GM12872 (cell line): ENCODE results near the gene TIMM21.

Experiments
- TF ChIP-seq, protein P1 (sequence below): IDR thresholded peaks from 3 replicates; pipeline ENCODE4 v1.5.1; 2011; ENCODE audit warnings: low read depth, mild to moderate bottlenecking, low read length, moderate library complexity; ENCODE audit not compliant: insufficient read depth

Gene TIMM21

DNA sequence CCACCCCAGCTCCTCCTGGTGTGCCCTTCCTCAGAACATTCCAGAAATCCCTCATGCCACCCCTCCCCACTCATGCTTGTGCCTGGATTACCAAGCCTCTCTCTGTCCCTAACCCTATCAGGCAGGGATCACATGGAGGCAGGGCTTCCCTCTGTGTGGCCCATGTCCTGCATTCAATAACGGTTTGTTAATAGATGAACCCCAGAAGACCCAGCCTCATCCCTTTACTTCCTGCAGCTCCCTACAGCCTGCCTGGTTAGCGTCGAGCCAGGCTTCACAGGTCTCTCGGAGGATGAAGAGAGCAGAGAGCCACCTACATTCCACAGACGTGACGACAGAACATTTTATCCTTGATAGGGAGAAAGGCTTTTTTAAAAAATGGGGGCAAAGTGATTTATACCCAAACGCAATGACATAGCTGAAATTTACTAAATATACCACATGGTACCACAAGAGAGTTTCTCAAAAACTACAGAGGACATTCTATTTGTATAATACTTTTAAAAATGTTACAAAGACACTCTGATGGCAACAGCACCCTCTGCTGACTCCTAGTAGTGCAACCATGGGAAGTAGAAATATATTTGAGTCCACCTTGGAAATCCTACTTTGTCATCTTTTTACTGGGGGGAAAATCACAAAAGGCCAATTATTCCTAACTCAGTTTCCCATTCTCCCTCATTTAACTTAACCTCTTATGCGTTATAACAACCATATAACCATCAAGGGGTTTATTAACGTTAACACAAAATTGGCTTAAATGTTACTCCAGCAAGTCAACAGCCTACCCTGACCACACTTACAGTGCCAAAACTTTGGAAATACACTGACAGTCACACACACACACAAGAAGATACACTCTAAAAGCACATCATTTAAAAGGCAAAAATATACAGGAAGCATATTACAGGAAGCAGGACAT lies 31.4 kb upstream of the TIMM21 start:
- TF ChIP-seq, protein P1, sequence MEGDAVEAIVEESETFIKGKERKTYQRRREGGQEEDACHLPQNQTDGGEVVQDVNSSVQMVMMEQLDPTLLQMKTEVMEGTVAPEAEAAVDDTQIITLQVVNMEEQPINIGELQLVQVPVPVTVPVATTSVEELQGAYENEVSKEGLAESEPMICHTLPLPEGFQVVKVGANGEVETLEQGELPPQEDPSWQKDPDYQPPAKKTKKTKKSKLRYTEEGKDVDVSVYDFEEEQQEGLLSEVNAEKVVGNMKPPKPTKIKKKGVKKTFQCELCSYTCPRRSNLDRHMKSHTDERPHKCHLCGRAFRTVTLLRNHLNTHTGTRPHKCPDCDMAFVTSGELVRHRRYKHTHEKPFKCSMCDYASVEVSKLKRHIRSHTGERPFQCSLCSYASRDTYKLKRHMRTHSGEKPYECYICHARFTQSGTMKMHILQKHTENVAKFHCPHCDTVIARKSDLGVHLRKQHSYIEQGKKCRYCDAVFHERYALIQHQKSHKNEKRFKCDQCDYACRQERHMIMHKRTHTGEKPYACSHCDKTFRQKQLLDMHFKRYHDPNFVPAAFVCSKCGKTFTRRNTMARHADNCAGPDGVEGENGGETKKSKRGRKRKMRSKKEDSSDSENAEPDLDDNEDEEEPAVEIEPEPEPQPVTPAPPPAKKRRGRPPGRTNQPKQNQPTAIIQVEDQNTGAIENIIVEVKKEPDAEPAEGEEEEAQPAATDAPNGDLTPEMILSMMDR: peak; percentile 46; the same call in 2 of the 3 replicates

DNA sequence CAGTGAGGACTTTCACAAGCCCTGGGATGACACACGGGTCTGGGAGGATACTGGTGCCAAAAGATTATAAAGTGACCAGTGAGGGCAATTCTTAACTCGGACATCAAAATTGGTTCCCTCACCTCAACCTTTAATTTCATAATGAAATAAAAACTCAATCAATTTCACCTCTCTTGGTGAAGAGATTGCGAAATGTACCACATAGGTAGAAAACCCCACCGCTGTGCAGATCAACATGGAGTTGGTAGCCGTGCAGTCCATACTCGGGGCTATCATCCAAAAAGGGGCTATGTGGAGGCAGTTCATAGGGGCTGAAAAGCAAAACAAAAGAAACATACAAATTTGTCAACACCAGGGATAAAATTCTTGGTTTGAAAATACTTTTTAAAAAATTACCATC lies 25.1 kb upstream of the TIMM21 start:
- TF ChIP-seq, protein P1: no peak

DNA sequence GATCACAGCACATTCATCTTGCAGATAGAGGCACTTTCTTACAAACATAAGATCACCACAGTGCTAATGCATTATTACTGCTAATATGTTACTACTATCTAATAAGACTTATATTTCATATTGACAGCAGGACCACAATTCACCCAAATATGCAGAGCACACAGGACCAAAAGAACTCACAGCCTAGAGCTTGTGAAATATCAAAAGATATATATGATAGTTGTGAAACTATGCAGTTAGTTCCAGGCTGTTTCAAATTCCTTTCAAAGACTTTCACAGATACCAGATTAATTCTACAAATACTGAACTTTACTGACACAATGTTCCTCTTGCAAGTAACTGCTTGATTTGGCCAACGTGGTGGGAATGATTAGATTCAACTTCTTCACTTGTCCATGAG lies 23.7 kb upstream of the TIMM21 start:
- TF ChIP-seq, protein P1: no peak

DNA sequence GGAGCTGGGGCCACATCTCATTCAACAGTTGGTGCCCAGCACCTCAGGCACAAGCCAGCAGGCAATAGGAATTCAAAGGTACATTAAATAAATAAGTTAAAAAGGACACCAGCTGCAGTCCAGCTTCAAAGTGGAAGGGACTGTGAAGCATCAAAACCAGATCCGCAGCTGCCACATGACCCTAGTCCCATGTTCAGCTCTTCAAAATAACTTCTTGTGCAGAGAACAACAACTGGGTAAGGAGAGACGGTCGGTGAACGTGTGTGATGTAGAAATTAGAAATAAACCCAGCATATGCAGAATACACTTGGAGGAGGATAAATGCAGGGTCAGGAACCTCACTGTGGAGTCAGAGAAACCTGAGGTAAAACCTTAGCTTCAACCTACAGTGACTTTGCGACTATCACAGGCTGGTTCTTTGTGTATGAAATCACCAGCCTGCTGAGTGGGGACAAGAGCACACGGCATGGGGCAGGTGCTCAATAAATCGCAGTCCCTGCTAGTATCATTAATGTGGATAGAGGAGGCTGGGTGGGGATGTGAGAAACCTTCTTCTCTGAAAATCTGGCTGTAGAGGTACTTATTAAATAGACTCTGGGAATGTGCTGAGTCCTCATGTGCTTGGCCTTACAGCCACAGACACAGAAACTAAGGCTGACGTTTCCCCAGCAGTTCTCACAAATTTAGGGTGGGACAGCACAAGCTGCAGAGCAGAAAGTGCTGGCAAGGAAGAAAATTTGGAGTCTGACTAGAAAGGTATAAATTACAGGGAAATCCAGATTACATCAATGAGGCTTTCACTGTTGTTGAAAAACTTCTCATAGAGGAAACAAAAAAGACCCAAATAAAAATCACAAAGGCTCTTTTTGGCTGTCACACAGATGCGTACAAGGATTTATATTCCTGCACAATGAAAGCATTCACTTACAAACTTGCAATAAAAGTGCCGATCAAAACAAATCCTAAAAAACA lies 21.4 kb upstream of the TIMM21 start:
- TF ChIP-seq, protein P1: no peak

DNA sequence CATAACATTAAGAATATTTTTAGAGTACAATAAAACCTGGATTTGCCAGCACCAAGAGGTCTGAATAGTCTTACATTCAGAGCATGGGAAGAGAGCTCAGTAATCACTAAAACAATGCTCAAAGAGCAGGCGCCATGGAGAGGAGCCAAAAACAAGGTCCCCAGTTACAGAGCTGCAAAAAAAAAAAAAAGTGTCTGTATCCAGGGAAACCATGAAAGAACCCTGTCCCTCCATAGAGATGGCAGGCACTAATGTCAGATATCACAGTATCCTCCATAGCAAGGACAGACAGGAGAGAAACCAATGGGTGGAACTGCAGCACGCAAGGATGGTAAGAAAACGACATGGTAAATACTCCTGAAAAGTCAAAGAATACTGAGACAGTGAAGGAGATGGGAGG lies 20.2 kb upstream of the TIMM21 start:
- TF ChIP-seq, protein P1: no peak

DNA sequence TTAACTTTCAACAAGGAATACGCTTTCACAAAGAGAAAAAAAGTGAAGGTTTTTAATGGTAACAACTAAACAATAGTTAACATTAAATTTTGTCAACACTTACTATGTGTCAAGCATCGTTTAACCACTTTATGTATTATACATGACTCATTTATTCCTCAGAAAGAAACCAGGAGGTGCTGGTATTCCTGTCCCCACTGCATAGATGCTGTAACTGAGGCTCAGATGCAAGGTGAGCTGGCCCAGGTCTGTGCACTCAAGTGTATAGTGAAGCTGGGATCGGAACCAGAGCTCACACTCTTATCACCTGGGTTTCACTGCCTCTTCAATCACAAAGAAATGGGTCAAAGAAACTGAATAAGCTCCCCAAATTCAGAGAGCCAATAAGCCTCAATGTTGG lies 17.2 kb upstream of the TIMM21 start:
- TF ChIP-seq, protein P1: no peak

DNA sequence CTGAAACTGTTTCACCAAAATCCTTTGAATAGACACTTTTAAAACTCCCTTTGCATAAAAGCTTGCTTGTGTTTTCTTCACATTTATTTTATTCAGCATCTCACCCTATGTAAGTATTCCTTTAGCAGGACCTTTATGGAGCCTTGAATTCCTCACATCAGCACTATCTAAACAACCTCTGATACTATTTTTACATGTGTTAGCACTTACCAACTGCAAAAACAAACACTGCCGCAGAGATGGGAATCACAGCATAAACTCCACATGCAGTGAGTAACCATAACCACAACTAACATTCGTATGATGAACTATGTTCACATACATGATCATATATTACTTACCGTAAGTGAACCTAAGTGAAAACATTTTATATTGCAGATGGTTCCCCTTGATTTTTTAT lies 16.1 kb upstream of the TIMM21 start:
- TF ChIP-seq, protein P1: no peak
